NOMO-1 treated with dmso at 0.1 percent for 144 hours (cell line): ENCODE data around the gene TMPRSS4.

Experiments used
- DNase-seq: peaks from one replicate; lab custom pipeline; 2025; ENCODE audit not compliant: unreplicated experiment; lab: John Stamatoyannopoulos, UW

Gene TMPRSS4

DNA sequence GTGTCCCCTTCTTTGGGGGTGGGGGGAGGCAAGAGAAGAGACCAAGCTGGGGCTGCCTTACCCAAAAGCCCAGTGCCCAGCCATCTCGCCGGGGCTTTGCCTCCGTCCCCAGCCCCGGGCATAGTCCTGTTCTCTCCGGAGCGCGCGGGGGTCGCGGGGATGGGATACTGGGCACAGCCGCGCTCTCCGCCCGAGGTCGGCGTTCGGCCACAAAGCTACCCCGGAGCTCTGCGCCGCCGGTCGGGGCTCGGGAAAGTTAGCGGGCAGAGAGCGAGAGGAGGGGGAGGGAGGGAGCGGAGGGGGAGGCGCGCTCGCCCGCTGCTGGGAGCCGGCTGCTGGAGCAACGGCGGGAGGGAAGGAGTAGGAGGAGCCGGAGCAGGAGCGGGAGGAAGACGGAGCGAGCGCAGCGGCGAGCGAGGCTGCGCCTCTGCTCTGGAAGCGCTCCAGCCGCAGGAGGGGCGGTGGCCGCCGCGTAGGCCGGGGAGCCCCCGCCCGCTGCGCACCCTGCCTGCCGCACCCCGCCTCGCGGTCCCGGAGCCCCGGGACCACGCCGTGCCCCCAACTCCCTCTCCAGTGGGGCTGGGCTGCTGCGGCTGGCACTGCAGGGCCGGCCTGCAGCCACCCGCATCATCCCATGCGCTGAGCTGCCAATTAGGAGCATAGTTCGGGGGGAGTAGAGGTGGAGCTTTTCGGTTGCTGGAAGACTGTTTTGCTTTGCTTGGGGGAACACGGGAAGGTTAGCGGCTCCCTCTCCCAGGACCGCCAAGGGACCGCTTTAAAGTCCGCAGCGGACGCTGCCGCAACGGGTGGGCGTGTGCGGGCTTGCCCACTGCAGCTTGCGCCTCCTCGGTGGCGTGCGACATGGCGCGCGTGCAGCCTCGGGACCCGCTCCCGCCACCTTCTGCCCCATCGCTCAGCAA, 75.9 kb downstream of the TMPRSS4 start, which contains the start of gene SCN4B:
TSS of gene SCN4B (minus strand) at position 272 of the 920 bp plus-strand sequence. CDS start at position 122, 150 bp downstream.
- no peak for DNase-seq

- no peak for DNase-seq
Observed at GRCh38 chr11:118153516-118153915, 76.6 kb downstream of the TMPRSS4 start.

DNA sequence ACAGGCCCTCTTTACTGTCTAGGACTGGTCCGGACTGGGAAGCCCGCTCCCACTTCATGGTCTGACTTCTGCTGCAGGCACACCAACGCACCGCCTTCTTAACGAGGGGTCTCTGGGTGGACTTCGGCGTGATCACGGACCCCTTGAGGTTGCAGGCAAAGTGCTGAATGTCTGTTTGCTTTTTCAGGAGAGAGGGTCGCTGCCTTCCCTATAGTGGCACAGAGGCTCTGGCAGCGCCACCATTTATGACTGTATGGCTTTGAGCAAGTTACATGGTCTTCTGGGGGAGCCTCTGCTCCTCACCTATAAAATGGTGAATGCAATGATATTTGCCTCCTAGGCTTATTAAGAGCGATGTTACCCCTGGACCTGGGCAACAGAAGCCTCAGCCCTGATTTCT, 77.1 kb downstream of the TMPRSS4 start:
- no peak for DNase-seq

DNA sequence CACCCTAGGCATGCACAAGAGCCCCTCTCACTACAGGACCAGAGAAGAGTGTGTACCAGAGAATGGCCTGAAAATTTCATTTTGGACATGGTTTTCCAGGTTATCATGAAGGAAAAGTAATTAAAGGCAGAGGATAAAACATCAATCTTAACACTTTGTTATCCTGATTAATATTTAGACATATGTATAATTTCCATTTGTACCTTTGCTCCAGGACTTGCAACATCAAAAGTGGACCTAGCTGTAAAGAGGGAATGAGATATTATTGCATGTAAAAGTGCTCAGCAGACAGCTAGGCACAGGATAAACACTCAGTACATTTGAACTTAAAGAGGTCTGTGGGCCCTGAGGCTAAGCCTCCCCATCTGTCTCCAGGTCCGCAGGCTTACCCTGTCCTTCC, 77.8 kb downstream of the TMPRSS4 start:
- DNase-seq, result no peak

GRCh38 chr11:118155776-118156530, 79.1 kb downstream of the TMPRSS4 start:
- no peak for DNase-seq

- no peak for DNase-seq
Observed at GRCh38 chr11:118156531-118157185, 79.8 kb downstream of the TMPRSS4 start.

GRCh38 chr11:118157186-118157895, 80.5 kb downstream of the TMPRSS4 start:
- DNase-seq, result no peak

DNA sequence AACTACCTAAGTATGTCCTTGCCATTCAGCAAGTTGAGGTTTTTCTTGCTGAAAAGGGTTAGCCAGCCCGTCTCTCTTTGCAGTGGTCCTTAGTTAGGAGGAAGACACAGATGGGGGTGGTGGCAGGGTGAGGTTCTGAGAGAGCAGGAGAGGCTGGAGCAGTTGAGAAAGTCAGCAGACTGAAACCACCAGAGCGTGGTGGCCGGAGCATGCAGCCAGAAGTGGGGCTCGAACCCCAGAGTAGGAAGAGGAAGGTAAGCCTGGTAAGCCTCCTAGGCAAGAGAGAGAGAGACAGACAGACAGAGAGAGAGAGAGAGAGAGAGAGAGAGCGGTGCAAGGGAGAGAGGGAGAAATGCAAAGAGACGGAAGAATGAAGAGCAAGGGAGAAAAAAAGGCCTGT, 84.9 kb downstream of the TMPRSS4 start:
- no peak for DNase-seq

GRCh38 chr11:118162846-118163245, 86.0 kb downstream of the TMPRSS4 start:
- no peak for DNase-seq

DNA sequence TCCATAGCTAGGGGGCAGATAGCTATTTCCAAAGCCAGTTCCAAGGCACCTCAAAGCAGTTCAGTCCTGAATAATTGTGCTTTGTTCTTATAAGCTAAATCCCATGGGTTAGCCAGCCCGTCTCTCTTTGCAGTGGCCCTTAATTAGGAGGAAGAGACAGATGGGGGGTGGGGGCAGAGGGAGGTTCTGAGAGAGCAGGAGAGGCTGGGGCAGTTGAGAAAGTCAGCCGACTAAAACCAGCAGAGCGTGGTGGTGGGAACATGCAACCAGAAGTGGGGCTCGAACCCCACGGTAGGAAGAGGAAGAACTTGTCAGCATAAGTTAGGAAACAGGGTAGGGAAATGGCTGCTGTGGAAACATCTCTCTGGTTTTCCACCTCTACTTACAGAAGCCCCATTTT, 86.6 kb downstream of the TMPRSS4 start:
- no peak for DNase-seq

DNA sequence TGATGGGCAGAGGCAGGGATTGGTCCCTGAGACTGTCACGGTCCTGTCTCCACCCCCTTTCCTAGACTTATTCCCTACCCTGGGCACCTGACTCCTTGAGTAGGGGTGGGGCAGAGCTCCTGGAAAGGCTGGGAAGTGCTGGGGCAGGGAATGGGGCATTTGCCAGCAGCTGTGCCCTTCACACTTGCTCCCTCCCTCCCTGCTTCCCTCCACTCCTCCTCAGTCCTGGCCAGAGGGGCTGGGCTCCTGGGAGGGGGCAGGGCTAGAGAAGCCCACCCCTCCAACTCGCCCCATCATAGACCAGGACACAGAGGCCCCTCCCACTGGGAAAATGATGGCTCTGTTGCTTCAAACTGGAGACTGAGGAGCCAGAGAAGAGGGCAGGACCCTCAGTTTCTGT, 88.0 kb downstream of the TMPRSS4 start:
- no peak for DNase-seq

DNA sequence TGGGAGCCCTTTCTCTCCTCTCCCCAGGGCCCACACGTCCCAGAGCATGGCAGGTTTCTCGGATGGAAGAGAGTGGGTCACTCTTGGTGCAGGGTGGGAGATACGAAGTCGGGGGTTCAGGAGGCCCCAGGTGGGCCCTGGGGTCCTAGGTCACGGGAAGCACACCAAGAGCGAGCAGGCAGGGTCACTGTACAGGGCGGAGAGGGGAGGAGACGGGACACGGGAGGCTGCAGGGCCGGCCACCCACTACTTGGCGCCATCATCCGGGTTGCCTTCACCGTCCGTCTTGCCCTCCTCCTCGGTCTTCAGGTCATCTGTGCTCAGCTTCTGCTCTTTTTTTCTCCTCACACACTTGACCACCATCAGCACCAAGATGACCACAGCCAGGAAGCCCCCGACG, 89.8 kb downstream of the TMPRSS4 start:
- DNase-seq, result no peak

GRCh38 chr11:118167253-118167652, 90.4 kb downstream of the TMPRSS4 start:
- no peak for DNase-seq

GRCh38 chr11:118167906-118168305, 91.0 kb downstream of the TMPRSS4 start:
- no peak for DNase-seq

GRCh38 chr11:118168316-118168715, 91.4 kb downstream of the TMPRSS4 start:
- DNase-seq, result no peak

- no peak for DNase-seq
Observed at GRCh38 chr11:118168751-118169150, 91.9 kb downstream of the TMPRSS4 start.

DNA sequence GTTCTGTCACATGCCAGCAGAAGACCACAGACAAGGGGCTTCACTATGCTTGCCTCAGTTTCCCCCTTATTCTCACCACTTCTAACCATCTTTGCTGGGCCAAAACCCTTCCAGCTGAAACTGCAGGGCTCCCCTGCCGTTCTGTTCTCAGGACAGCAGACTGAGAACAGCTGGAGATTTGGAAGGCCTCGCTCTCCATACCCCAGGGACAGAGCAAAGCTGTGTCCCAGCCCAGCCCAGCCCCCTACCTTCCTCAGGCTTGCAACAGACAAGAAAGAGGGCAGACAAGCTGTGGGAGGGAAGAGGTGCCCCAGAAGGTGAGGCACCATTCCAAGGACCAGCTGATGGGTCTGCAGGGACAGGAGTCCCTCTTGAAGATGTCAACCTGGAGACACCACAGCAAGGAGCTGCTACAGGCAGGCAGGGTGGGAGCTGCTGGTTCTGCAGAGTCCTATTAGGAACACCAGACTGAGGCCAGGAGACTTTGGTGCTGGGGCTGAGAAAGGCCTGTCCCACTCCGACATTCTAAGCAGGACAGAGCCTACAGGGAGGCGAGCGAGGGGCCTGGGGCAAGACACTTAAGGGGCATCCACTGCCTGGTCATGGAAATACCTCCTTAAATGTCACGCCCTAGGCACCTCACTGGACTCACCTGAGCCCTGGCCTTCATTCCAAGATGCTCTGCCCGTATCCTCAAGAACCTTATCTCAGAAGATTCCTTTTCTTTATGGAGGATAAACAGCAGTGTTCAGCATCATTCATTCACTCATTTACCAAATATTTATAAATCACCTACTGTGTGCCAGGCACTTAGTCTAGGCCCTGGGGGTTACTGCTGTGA, 92.6 kb downstream of the TMPRSS4 start:
- no peak for DNase-seq

DNA sequence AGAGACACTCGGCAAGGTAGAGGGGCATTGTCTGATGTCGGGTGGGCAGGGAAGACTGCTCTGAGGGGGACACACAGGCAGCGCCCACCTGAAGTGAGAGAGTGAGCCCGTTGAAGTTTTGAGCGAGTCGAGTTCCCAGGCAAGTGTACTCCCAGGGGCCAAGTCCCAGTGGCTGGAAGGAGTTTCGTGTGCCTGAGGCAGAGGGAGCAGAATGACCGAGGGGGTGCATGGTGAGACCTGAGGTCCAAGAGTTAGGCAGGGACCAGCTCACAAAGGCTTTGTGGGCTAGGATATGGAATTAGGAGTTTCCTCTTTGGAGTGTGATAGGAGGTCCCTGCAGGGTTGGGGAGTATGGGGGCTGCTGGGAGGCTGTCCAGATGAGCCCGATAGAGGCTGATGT, 93.4 kb downstream of the TMPRSS4 start:
- DNase-seq, result no peak

GRCh38 chr11:118170882-118171268, 94.0 kb downstream of the TMPRSS4 start:
- no peak for DNase-seq
